GM18499 (cell line): ENCODE results near the gene AKAP8.
"Not testable (repeated sequence)": the region's sequence is repeated elsewhere in the genome, so short reads cannot be mapped to it uniquely, and the experiment has no call there.

Experiments
- ATAC-seq: cut with Tn5 transposase; IDR thresholded peaks from one replicate; pipeline ENCODE4 v1.9.1; 2021; ENCODE audit warnings: moderate number of reproducible peaks; ENCODE audit not compliant: insufficient read depth, unreplicated experiment

AKAP8 gene

GRCh38 chr19:15404097-15404779, 24.7 kb upstream of the AKAP8 start:
- ATAC-seq: no peak

GRCh38 chr19:15403151-15403531, 23.6 kb upstream of the AKAP8 start:
- ATAC-seq: no peak

- ATAC-seq: no peak
Measured at GRCh38 chr19:15402411-15403150, 23.0 kb upstream of the AKAP8 start.

GRCh38 chr19:15401397-15401710, 21.8 kb upstream of the AKAP8 start:
- no peak for ATAC-seq

GRCh38 chr19:15400521-15401396, 21.2 kb upstream of the AKAP8 start:
- ATAC-seq: no peak

GRCh38 chr19:15399635-15400034, 20.0 kb upstream of the AKAP8 start:
- no peak for ATAC-seq

- no peak for ATAC-seq
Measured at GRCh38 chr19:15399234-15399515, 19.6 kb upstream of the AKAP8 start.

- no peak for ATAC-seq
Measured at GRCh38 chr19:15398501-15399233, 19.1 kb upstream of the AKAP8 start.

GRCh38 chr19:15397782-15398181, 18.2 kb upstream of the AKAP8 start:
- no peak for ATAC-seq

- no peak for ATAC-seq
Measured at GRCh38 chr19:15397236-15397635, 17.6 kb upstream of the AKAP8 start.

GRCh38 chr19:15396436-15396835, 16.8 kb upstream of the AKAP8 start:
- ATAC-seq: no peak

GRCh38 chr19:15395251-15395650, 15.7 kb upstream of the AKAP8 start:
- ATAC-seq: not testable (repeated sequence)

GRCh38 chr19:15394426-15394825, 14.8 kb upstream of the AKAP8 start:
- ATAC-seq: no peak

GRCh38 chr19:15393963-15394362, 14.4 kb upstream of the AKAP8 start:
- ATAC-seq: no peak

GRCh38 chr19:15390814-15391213, 11.2 kb upstream of the AKAP8 start:
- no peak for ATAC-seq

- ATAC-seq: no peak
Measured at GRCh38 chr19:15381864-15382263, 2.3 kb upstream of the AKAP8 start.

- no peak for ATAC-seq
Measured at GRCh38 chr19:15381429-15381828, 1.8 kb upstream of the AKAP8 start.

GRCh38 chr19:15379999-15380647, 536 bp upstream of the AKAP8 start:
- peak; percentile 7 for ATAC-seq

GRCh38 chr19:15378534-15379082, 979 bp downstream of the AKAP8 start:
- ATAC-seq: no peak
